Muscle layer of colon (tissue), 2 donors: ENCODE measurements around the gene DAB1.

Experiments used
- H3K27ac ChIP-seq: one replicate; pipeline ENCODE4 v1.7.0; 2013; ENCODE audit warnings: low read depth, mild to moderate bottlenecking, low read length, moderate library complexity
- H3K27me3 ChIP-seq, 2 donors: one replicate each; pipeline ENCODE4 v1.7.0; 2013; ENCODE audit warnings: low read length in 2 of 2, mild to moderate bottlenecking in 2 of 2; ENCODE audit not compliant: insufficient read depth in 2 of 2, control insufficient read depth in 1 of 2
- H3K36me3 ChIP-seq: one replicate; pipeline ENCODE4 v1.7.0; 2013; ENCODE audit warnings: mild to moderate bottlenecking, low read length; ENCODE audit not compliant: insufficient read depth
- H3K4me1 ChIP-seq: one replicate; pipeline ENCODE4 v1.7.0; 2013; ENCODE audit warnings: mild to moderate bottlenecking, low read length; ENCODE audit not compliant: insufficient read depth
- H3K4me3 ChIP-seq, 2 donors: one replicate each; pipeline ENCODE4 v1.7.0; 2013; ENCODE audit warnings: low read length in 2 of 2, low read depth in 1 of 2, mild to moderate bottlenecking in 1 of 2, moderate library complexity in 1 of 2
- H3K9ac ChIP-seq: one replicate; pipeline ENCODE4 v1.7.0; 2013; ENCODE audit warnings: low read length
- H3K9me3 ChIP-seq: one replicate; pipeline ENCODE4 v1.7.0; 2013; ENCODE audit warnings: mild to moderate bottlenecking, low read length
- donor health status: abdominal sarcoma.
- donor health status: Adenocarcinoma of cecum.

Gene DAB1

GRCh38 chr1:56948403-56949023 is 475.3 kb downstream of the DAB1 start:
- Histone ChIP-seq H3K27ac (no peak overlapping the region), H3K4me3 (no peak overlapping the region)

More at GRCh38 chr1:56948403-56949023, 475.3 kb downstream of the DAB1 start:
- no peaks in the 10 kb centered on the region for H3K9me3 ChIP-seq
- no peaks in the 10 kb centered on the region for H3K4me1 ChIP-seq
- no peaks in the 10 kb centered on the region for H3K36me3 ChIP-seq
- H3K9ac ChIP-seq: no peak overlapping the region
- H3K27me3 ChIP-seq: no peaks in the 10 kb centered on the region
